GM18517 (cell line): ENCODE results near the gene TRDMT1.

Source experiments
- ATAC-seq: cut with Tn5 transposase; IDR thresholded peaks from one replicate; pipeline ENCODE4 v1.9.1; 2021; ENCODE audit warnings: mild to moderate bottlenecking, moderate library complexity; ENCODE audit not compliant: unreplicated experiment

Gene TRDMT1

GRCh38 chr10:17213646-17214349, 12.3 kb upstream of the TRDMT1 start:
- ATAC-seq = no peak

DNA sequence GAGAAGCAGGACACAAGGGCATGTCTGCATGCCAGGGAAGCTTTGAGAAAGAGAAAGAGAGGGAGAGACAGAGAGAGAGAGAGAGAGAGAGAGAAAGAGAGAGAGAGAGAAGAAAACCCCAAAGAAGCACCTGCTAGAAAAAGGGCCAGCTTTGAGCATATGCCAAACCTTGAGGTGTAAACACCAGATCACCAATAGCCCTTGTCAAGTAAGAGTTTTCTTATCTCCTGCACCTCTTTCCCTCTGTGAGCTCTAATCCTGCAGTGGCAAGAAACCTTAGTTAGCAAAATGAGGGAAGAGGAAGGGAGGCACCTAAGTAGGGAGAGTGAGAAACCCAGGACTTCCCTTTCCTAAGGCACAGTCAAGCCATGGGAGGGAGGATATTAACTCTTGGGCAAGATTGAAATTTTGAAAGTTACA, 11.3 kb upstream of the TRDMT1 start:
- no peak for ATAC-seq

- ATAC-seq = no peak
Observed at GRCh38 chr10:17210361-17210760, 8.9 kb upstream of the TRDMT1 start.

DNA sequence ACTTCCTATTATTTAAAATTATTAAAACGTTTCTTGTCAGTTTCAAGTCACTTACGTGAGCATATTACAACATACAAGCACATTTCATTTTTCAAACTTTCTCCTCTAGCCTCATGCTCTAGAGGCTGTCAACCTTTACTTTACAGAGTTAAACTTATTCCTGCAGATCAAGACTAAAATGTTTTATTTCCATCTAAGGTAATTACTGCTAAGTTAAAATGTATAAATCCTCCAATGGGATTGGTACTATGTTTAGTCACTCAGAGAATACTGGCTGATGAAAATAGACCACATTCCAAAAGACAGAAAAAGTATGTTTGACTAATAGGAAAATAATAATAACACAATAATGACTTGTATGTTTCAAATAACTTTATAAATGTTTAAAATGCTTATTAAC, 8.4 kb upstream of the TRDMT1 start:
- no peak for ATAC-seq

GRCh38 chr10:17209302-17209701, 7.8 kb upstream of the TRDMT1 start:
- ATAC-seq = no peak

GRCh38 chr10:17208476-17208875, 7.0 kb upstream of the TRDMT1 start:
- no peak for ATAC-seq

DNA sequence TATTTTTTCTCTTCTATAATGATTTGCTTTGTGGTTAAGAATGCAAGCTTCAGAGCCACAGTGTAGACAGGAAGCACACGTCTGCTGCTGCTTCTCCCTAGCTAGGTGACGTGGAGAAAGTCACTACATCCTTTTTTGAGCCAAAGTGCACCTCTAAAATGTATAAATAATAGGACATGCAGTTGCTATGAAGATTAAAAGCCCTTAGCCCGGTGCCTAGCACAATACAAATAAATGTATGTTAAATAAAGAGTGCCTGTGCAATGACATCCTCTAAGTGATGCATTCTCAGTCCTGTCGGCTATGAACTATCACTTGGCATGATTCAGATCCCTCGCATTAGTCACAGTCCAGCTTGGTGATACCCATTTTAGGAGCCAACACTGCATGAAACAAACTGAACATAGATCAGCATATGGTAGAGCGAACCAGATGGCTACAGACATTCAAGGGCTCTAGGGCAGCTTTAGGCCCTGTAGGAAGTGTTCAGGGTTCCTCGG, 4.8 kb upstream of the TRDMT1 start:
- ATAC-seq = no peak

DNA sequence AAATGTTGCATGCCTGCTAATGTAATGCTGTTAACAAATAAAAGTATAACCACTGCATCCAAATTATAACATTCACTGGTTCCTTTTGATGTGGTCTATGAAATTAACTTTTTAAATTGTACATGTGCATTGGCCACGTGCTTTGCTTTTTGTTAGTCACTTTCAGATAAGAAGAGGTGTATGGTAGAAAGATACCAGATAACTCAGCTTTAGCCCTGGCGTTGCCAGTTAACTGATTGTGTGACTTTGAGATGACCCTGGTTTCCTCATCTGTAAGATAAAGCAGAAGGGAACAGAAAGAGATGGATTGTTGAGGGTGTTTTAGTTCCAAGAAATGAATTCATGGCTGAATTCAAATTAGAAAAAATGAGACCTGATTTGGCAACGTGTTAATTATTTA, 1.9 kb upstream of the TRDMT1 start:
- no peak for ATAC-seq

DNA sequence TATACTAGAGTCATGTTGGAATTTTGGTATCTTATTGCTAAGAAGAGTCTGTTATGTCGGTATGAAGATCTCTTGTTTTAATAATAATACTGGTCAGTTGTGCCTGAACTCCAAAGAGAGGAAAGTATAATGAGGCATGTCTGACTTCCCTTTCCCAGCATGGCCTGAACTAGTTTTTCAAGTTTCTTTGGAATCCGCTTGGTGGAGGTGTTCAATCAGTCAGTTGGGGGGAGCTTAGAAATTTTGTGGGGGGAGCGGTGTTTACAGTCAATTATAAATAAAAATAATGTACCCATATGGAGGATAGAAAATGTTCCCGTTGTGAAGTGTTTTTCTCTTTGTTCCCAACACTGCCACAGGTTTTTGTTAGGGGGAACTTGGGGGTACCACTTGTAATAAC, 1.5 kb upstream of the TRDMT1 start:
- ATAC-seq = no peak

DNA sequence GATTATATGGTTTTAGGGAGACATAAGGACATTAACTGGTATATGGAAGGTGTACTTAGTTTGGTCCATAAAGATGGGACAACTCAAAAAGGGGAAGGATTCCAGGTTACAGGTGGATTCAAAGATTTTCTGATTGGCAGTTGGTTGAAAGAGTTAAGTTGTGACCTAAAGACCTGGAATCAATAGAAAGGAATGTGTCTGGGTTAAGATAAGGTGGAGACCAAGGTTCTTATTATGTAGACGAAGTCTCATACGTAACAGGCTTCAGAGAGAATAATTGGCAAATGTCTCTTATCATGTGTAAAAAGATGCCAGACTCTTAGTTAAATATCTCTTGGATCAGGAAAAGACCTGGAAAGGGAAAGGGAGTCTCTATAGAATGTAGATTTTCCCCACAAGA, 1.0 kb upstream of the TRDMT1 start:
- no peak for ATAC-seq

DNA sequence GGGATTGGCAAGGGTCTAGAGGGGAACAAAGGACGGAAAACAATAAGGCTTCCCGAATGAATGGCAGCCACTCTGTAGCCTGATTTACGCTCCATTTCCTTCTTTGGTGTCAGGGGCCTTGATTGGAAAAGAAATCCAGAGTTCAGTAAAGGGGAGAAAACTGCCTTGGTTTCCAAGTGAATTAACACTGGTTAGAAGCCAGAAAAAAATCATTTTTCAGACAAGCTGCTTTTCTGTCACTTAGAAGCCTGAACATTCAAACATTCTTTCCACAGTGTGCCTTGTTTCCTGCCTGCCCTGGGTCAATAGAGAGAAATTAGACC, 283 bp upstream of the TRDMT1 start:
- ATAC-seq = no peak

DNA sequence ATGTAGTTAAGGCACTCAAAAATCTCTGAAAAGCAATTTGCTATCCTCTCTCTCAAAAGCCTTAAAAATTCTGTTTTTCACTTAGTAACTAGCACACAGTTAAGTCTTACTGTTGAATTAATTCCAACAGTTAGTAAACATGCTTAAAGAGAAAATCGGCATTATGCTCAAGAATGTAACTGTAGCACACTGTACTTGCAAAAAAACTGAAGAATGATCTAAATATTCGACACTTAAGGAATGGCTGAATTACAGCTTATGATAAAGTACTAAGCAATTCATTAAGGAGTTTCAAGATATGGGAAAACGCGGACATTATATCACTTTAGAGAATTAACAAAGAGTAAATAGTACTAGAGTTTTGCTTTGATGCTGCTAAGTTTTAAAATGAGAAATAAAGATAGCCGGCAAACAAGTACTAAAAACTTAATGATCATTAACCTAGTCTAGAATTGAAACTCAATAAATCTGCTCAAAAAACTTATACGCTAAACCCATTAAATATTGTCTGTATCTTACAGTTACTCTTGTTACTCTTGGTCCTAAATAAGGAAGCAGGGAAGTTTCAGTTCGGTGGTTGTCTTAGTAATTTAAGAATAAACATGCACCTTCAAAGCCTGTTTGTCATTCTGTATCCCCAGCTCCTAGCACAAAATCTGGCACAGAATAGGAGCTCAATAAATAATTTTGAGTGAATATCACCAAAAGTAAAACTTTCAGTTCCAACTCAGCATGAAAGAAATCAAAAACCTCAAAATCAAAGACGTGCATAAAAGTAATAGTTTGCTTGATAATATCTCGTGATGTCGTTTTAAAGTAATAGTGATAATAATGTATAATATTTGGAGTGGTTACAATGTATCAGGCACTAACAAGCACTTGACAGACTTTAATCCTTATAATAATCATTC, 1.2 kb downstream of the TRDMT1 start:
- no peak for ATAC-seq

- no peak for ATAC-seq
Observed at GRCh38 chr10:17199351-17199804, 2.1 kb downstream of the TRDMT1 start.

- no peak for ATAC-seq
Observed at GRCh38 chr10:17196573-17196972, 4.9 kb downstream of the TRDMT1 start.

GRCh38 chr10:17196045-17196444, 5.4 kb downstream of the TRDMT1 start:
- ATAC-seq = no peak

DNA sequence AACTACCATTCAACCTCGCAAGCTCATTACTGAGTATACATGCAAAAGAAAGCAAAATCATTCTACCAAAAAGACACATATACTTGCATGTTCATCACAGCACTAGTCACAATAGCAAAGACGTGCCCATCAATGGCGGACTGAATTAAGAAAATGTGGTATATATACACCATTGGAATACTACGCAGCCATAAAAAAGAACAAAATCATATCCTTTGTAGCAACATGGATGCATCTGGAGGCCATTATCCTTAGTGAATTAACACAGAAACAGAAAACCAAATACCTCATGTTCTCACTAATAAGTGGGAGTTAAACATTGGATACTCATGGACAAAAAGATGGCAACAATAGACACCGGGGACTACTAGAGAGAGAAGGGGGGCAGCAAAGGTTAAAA, 6.4 kb downstream of the TRDMT1 start:
- no peak for ATAC-seq

- ATAC-seq = no peak
Observed at GRCh38 chr10:17190602-17191001, 10.9 kb downstream of the TRDMT1 start.

GRCh38 chr10:17188644-17189172, 12.8 kb downstream of the TRDMT1 start:
- ATAC-seq = no peak

- ATAC-seq = no peak
Observed at GRCh38 chr10:17185873-17186272, 15.6 kb downstream of the TRDMT1 start.

DNA sequence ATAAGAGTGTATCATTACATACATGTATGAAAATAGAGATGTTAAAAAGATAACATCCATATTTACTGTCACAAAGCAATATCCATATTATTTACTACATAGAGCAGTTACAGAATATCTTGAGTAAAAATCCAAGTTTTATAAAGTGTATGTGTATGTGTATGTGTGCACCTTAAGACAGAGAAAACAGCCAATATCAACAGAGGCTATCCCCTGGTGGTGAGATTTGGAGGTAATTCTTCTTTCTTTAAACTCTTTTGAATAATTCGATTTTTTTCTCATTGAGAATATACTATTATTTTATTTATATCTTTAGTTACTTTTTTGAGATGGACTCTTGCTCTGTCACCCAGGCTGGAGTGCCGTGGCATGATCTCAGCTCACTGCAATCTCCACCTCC, 18.4 kb downstream of the TRDMT1 start:
- ATAC-seq = no peak

GRCh38 chr10:17181751-17182150, 19.7 kb downstream of the TRDMT1 start:
- ATAC-seq = no peak

DNA sequence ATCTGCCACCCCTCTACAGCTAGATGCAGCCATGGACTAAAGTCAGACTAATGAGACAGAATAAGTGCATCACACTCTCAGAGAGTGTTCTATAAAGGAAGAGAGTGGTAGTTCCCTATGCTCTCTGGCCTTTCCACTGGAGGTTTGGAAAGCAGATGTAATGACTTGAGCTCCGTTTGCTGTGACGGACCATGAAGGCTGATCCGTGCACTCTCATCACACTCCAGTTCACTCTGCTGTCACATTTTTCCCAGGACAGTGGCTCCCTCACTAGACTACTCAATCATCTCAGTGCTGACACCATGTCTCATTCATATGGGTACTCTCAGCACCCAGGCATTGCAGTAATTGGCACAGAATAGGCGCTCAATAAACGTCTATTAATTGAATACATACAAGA, 20.4 kb downstream of the TRDMT1 start:
- ATAC-seq = no peak
